BE2C (cell line): Measurements from ENCODE around the gene CNN3.

Experiments
- DNase-seq: peaks from one replicate; pipeline ENCODE4 v3.0.0-alpha.2; 2020
- H3K27me3 ChIP-seq: fragments of 250-450 bp; sonication (Bioruptor Pico); 2 replicates; pipeline ENCODE4 v1.5.1; 2020; ENCODE audit warnings: mild to moderate bottlenecking
- H3K36me3 ChIP-seq: fragments of 250-450 bp; sonication (Bioruptor Pico); 2 replicates; pipeline ENCODE4 v1.5.1; 2020; ENCODE audit warnings: mild to moderate bottlenecking
- H3K4me1 ChIP-seq: fragments of 250-450 bp; sonication (Bioruptor Pico); 2 replicates; pipeline ENCODE4 v1.5.1; 2020
- H3K4me3 ChIP-seq: 2 replicates; pipeline ENCODE4 v1.5.1; 2011; ENCODE audit warnings: low read depth, low read length
- H3K9me3 ChIP-seq: fragments of 250-450 bp; sonication (Bioruptor Pico); 2 replicates; pipeline ENCODE4 v1.5.1; 2020
- CTCF ChIP-seq: IDR thresholded peaks from 2 replicates; pipeline ENCODE4 v1.5.1; 2012; ENCODE audit warnings: mild to moderate bottlenecking, low read depth, low read length

The CNN3 gene

GRCh38 chr1:94851571-94851970 lies 75.3 kb downstream of the CNN3 start:
- Histone ChIP-seq H3K4me3 (no peak overlapping the region), H3K27me3 (no peaks in the 10 kb centered on the region), H3K36me3 (no peaks in the 10 kb centered on the region), H3K4me1 (no peaks in the 10 kb centered on the region), H3K9me3 (no peaks in the 10 kb centered on the region)
- no peak for TF ChIP-seq CTCF
- no peak for DNase-seq
